Muscle layer of colon (tissue), 2 donors: ENCODE results near the gene ZNRD2.

ENCODE experiments used
- H3K27ac ChIP-seq: one replicate; pipeline ENCODE4 v1.7.0; 2013; ENCODE audit warnings: low read depth, mild to moderate bottlenecking, low read length, moderate library complexity
- H3K27me3 ChIP-seq, 2 donors: one replicate each; pipeline ENCODE4 v1.7.0; 2013; ENCODE audit warnings: low read length in 2 of 2, mild to moderate bottlenecking in 2 of 2; ENCODE audit not compliant: insufficient read depth in 2 of 2, control insufficient read depth in 1 of 2
- H3K36me3 ChIP-seq: one replicate; pipeline ENCODE4 v1.7.0; 2013; ENCODE audit warnings: mild to moderate bottlenecking, low read length; ENCODE audit not compliant: insufficient read depth
- H3K4me1 ChIP-seq: one replicate; pipeline ENCODE4 v1.7.0; 2013; ENCODE audit warnings: mild to moderate bottlenecking, low read length; ENCODE audit not compliant: insufficient read depth
- H3K4me3 ChIP-seq, 2 donors: one replicate each; pipeline ENCODE4 v1.7.0; 2013; ENCODE audit warnings: low read length in 2 of 2, low read depth in 1 of 2, mild to moderate bottlenecking in 1 of 2, moderate library complexity in 1 of 2
- H3K9ac ChIP-seq: one replicate; pipeline ENCODE4 v1.7.0; 2013; ENCODE audit warnings: low read length
- H3K9me3 ChIP-seq: one replicate; pipeline ENCODE4 v1.7.0; 2013; ENCODE audit warnings: mild to moderate bottlenecking, low read length
- donor health status: abdominal sarcoma.
- donor health status: Adenocarcinoma of cecum.

The ZNRD2 gene

GRCh38 chr11:65598258-65598699 is 28.0 kb downstream of the ZNRD2 start:
- H3K9me3 ChIP-seq: no peaks in the 10 kb centered on the region
- peaks cover 42% of the 10 kb centered on the region for H3K36me3 ChIP-seq

DNA sequence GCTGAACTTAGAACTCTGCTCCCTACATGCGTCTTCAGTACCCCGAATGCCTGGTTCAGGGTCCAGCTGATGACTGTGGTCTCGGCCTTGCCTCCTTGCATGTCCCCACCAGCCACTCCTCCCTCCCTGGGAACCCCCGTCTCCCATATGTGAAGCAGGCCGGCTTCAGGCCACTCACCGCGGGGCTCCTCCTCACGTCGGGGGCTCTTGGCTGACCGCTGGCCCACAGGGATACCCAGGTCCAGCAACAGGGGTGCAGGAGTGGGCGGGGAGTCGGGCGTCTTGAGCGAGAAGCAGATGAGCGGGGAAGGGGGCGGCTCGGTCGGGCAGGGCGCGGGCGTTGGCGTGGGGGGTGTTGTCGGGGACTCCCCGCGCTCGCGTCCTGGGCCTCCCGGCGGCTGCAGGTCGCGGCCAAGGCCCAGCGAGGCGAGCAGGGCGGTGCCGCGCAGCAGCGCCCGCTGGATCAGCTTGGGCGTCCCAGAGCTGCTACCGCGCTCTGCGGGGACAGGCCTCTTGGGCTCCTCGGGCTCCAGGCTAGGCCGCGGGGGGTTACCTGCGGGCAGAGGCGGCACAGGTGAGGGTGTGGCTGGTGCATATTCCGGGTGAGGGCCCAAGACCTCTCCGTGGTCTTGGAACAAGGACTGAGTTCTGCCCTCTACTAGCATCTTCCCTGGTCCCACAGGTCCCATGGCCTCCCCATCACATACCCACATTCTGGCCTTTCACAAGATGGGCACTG is 29.1 kb downstream of the ZNRD2 start:
- peaks cover 4% of the 10 kb centered on the region for H3K4me1 ChIP-seq
- H3K36me3 ChIP-seq: peaks cover 52% of the 10 kb centered on the region
- H3K9ac ChIP-seq: no peak overlapping the region
- H3K27ac ChIP-seq: no peak overlapping the region
- H3K9me3 ChIP-seq: no peaks in the 10 kb centered on the region
- no peak overlapping the region for H3K4me3 ChIP-seq
- H3K27me3 ChIP-seq: no peaks in the 10 kb centered on the region

More at GRCh38 chr11:65598258-65598699, 28.0 kb downstream of the ZNRD2 start:
- no peak overlapping the region for H3K27ac ChIP-seq
- no peak overlapping the region for H3K4me3 ChIP-seq
- H3K4me1 ChIP-seq: peaks cover 15% of the 10 kb centered on the region
- H3K27me3 ChIP-seq: no peaks in the 10 kb centered on the region
- no peak overlapping the region for H3K9ac ChIP-seq

DNA sequence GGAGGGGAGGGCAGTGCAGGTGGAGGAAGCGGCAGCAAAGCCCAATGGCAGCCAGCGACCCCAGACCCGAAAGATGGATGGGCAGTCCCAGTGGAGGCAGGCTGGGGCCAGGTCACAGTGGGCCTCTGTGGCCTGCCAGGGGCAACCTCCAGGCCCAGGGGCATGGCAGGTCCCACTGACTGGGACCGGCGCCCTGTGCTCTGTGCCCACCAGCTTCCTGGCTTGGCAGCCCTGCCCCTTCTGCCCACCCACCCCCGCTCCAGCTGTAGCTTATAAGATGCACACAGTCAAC is 29.6 kb downstream of the ZNRD2 start:
- H3K9ac ChIP-seq: no peak overlapping the region
- H3K9me3 ChIP-seq: no peaks in the 10 kb centered on the region
- H3K36me3 ChIP-seq: peaks cover 55% of the 10 kb centered on the region
- H3K4me1 ChIP-seq: peaks cover 4% of the 10 kb centered on the region
- H3K27me3 ChIP-seq: no peaks in the 10 kb centered on the region
- H3K27ac ChIP-seq: no peak overlapping the region
- no peak overlapping the region for H3K4me3 ChIP-seq

- Histone ChIP-seq H3K4me1 (peaks cover 23% of the 10 kb centered on the region), H3K36me3 (peaks cover 54% of the 10 kb centered on the region), H3K9me3 (no peaks in the 10 kb centered on the region), H3K27ac (no peak overlapping the region), H3K4me3 (no peak overlapping the region), H3K27me3 (no peaks in the 10 kb centered on the region), H3K9ac (no peak overlapping the region)
Observed at GRCh38 chr11:65604258-65604657, 34.0 kb downstream of the ZNRD2 start.

GRCh38 chr11:65606876-65607613 is 36.8 kb downstream of the ZNRD2 start:
- Histone ChIP-seq H3K4me3 (peak overlapping the region; percentile 30 to 52), H3K9me3 (no peaks in the 10 kb centered on the region), H3K9ac (peak overlapping the region; percentile 15), H3K4me1 (peaks cover 40% of the 10 kb centered on the region), H3K27ac (peak overlapping the region; percentile 84), H3K27me3 (no peaks in the 10 kb centered on the region), H3K36me3 (peaks cover 56% of the 10 kb centered on the region)

DNA sequence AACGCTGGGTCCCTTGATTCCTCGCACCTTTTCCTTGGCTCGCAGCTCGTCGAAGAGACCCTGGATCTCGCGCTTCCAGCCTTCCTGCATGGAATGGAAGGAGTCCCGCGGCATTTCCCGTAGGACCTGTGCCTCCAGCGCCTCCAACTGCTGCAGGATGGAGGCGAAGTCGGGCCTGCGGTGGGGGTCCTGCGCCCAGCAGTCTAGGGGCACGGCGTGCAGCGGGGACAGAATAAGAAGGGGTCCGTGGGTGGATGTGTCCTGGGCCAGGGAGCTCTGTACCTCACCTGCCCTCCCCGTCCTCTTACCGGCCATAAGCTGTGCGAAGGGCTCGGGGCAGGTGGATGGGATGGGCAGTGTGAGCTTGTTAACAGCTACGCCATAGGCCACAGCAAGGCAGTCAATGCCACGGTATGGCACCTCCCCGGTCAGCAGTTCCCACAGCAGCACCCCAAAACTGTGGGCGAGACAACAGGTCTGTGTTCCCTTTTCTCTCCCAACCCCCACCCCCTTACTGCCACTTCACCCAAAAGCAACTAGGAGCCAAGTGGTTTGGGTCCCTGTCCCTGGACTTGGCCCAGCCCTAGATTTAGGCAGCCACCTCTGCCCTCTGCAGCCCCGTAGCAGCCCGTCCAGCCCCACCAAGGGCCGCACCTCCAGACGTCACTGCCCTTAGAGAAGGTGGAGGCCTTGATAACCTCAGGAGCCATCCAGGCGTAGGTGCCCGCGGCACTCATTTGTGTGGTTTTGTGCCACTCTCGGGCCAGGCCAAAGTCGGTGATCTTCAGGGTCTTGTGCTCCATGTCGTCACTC is 37.5 kb downstream of the ZNRD2 start:
- no peaks in the 10 kb centered on the region for H3K9me3 ChIP-seq
- peaks cover 47% of the 10 kb centered on the region for H3K4me1 ChIP-seq
- peaks cover 59% of the 10 kb centered on the region for H3K36me3 ChIP-seq
- no peaks in the 10 kb centered on the region for H3K27me3 ChIP-seq
- H3K9ac ChIP-seq: no peak overlapping the region
- H3K4me3 ChIP-seq: peak overlapping the region; percentile 30 to 52
- peak overlapping the region; percentile 84 for H3K27ac ChIP-seq

GRCh38 chr11:65609229-65609628 is 39.0 kb downstream of the ZNRD2 start:
- no peak overlapping the region for H3K9ac ChIP-seq
- peaks cover 46% of the 10 kb centered on the region for H3K36me3 ChIP-seq
- no peak overlapping the region for H3K27ac ChIP-seq
- no peaks in the 10 kb centered on the region for H3K9me3 ChIP-seq
- H3K27me3 ChIP-seq: no peaks in the 10 kb centered on the region
- H3K4me1 ChIP-seq: peaks cover 53% of the 10 kb centered on the region
- H3K4me3 ChIP-seq: no peak overlapping the region

- Histone ChIP-seq H3K27ac (peak overlapping the region; percentile 14), H3K9ac (no peak overlapping the region), H3K9me3 (no peaks in the 10 kb centered on the region), H3K4me3 (no peak overlapping the region), H3K27me3 (no peaks in the 10 kb centered on the region), H3K4me1 (peaks cover 53% of the 10 kb centered on the region), H3K36me3 (peaks cover 43% of the 10 kb centered on the region)
Observed at GRCh38 chr11:65609665-65610064, 39.4 kb downstream of the ZNRD2 start.

- H3K4me3 ChIP-seq: peak overlapping the region in 1 of 2 donors; percentile 2
- peak overlapping the region; percentile 14 for H3K27ac ChIP-seq
- no peaks in the 10 kb centered on the region for H3K27me3 ChIP-seq
- H3K4me1 ChIP-seq: peaks cover 53% of the 10 kb centered on the region
- peak overlapping the region; percentile 20 for H3K9ac ChIP-seq
- peaks cover 36% of the 10 kb centered on the region for H3K36me3 ChIP-seq
- H3K9me3 ChIP-seq: no peaks in the 10 kb centered on the region
Observed at GRCh38 chr11:65610404-65610803, 40.1 kb downstream of the ZNRD2 start.

- H3K9me3 ChIP-seq: no peaks in the 10 kb centered on the region
- no peaks in the 10 kb centered on the region for H3K27me3 ChIP-seq
- H3K9ac ChIP-seq: peak overlapping the region; percentile 20
- peak overlapping the region in 1 of 2 donors; percentile 69 for H3K4me3 ChIP-seq
- H3K27ac ChIP-seq: peak overlapping the region; percentile 21
- H3K36me3 ChIP-seq: peaks cover 28% of the 10 kb centered on the region
- H3K4me1 ChIP-seq: peaks cover 52% of the 10 kb centered on the region
Observed at GRCh38 chr11:65611028-65611757, 40.9 kb downstream of the ZNRD2 start.
